HEK293 (cell line): ENCODE data around the gene STN1.

Experiments
- SP2 ChIP-seq: fragments of 450-650 bp; formaldehyde crosslinking; IDR thresholded peaks from 2 replicates; pipeline ENCODE4 v1.5.1; 2016; ENCODE audit warnings: missing biosample characterization, missing genetic modification characterization
- ZNF214 ChIP-seq: fragments of 450-650 bp; formaldehyde crosslinking; IDR thresholded peaks from 2 replicates; pipeline ENCODE4 v1.5.1; 2017; ENCODE audit warnings: missing biosample characterization, mild to moderate bottlenecking, missing genetic modification characterization, borderline replicate concordance
- ZNF394 ChIP-seq: fragments of 450-650 bp; formaldehyde crosslinking; IDR thresholded peaks from 2 replicates; pipeline ENCODE4 v1.5.1; 2016; ENCODE audit warnings: missing biosample characterization, missing genetic modification characterization, mild to moderate bottlenecking, moderate library complexity, borderline replicate concordance
- ZNF404 ChIP-seq: fragments of 450-650 bp; formaldehyde crosslinking; IDR thresholded peaks from 2 replicates; pipeline ENCODE4 v1.5.1; 2017; ENCODE audit warnings: missing biosample characterization, missing genetic modification characterization
- TF ChIP-seq, protein P1 (sequence below): fragments of 450-650 bp; formaldehyde crosslinking; IDR thresholded peaks from 2 replicates; pipeline ENCODE4 v1.5.0; 2017; ENCODE audit warnings: missing biosample characterization, missing genetic modification characterization, borderline replicate concordance
- TF ChIP-seq, protein P2 (sequence below): fragments of 450-650 bp; formaldehyde crosslinking; IDR thresholded peaks from 2 replicates; pipeline ENCODE4 v1.5.1; 2016; ENCODE audit warnings: missing biosample characterization, missing genetic modification characterization
- TF ChIP-seq, protein P3 (sequence below): fragments of 450-650 bp; formaldehyde crosslinking; IDR thresholded peaks from 2 replicates; pipeline ENCODE4 v1.5.1; 2016; ENCODE audit warnings: missing biosample characterization, missing genetic modification characterization

DNA sequence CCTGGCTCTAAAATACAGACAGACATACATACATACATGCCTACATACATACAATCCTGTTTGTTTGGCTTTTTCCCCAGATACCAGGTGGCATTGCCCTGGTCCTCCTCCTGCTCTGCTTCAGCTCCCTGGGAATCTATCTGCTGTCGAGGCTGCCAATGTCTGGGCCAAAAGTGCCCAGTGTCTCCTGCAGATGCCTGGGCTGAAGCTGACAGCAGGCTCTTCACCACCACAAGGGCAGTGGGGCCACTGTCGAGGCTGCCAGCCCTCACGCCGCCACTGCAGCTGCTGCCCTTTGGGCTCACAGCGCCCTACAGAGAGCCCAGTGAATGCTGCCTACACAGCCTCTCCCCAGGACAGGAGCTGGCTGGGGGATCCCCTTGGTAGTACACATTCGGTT lies 18.0 kb upstream of the STN1 start:
- TF ChIP-seq, protein P1, sequence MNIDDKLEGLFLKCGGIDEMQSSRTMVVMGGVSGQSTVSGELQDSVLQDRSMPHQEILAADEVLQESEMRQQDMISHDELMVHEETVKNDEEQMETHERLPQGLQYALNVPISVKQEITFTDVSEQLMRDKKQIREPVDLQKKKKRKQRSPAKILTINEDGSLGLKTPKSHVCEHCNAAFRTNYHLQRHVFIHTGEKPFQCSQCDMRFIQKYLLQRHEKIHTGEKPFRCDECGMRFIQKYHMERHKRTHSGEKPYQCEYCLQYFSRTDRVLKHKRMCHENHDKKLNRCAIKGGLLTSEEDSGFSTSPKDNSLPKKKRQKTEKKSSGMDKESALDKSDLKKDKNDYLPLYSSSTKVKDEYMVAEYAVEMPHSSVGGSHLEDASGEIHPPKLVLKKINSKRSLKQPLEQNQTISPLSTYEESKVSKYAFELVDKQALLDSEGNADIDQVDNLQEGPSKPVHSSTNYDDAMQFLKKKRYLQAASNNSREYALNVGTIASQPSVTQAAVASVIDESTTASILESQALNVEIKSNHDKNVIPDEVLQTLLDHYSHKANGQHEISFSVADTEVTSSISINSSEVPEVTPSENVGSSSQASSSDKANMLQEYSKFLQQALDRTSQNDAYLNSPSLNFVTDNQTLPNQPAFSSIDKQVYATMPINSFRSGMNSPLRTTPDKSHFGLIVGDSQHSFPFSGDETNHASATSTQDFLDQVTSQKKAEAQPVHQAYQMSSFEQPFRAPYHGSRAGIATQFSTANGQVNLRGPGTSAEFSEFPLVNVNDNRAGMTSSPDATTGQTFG (tag by site-specific recombination): no peak
- no peak for TF ChIP-seq SP2
- no peak for TF ChIP-seq ZNF404 (tag by site-specific recombination)
- TF ChIP-seq, protein P2, sequence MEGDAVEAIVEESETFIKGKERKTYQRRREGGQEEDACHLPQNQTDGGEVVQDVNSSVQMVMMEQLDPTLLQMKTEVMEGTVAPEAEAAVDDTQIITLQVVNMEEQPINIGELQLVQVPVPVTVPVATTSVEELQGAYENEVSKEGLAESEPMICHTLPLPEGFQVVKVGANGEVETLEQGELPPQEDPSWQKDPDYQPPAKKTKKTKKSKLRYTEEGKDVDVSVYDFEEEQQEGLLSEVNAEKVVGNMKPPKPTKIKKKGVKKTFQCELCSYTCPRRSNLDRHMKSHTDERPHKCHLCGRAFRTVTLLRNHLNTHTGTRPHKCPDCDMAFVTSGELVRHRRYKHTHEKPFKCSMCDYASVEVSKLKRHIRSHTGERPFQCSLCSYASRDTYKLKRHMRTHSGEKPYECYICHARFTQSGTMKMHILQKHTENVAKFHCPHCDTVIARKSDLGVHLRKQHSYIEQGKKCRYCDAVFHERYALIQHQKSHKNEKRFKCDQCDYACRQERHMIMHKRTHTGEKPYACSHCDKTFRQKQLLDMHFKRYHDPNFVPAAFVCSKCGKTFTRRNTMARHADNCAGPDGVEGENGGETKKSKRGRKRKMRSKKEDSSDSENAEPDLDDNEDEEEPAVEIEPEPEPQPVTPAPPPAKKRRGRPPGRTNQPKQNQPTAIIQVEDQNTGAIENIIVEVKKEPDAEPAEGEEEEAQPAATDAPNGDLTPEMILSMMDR (tag by site-specific recombination): no peak
- no peak for TF ChIP-seq ZNF394
- no peak for TF ChIP-seq ZNF214
- TF ChIP-seq, protein P3, sequence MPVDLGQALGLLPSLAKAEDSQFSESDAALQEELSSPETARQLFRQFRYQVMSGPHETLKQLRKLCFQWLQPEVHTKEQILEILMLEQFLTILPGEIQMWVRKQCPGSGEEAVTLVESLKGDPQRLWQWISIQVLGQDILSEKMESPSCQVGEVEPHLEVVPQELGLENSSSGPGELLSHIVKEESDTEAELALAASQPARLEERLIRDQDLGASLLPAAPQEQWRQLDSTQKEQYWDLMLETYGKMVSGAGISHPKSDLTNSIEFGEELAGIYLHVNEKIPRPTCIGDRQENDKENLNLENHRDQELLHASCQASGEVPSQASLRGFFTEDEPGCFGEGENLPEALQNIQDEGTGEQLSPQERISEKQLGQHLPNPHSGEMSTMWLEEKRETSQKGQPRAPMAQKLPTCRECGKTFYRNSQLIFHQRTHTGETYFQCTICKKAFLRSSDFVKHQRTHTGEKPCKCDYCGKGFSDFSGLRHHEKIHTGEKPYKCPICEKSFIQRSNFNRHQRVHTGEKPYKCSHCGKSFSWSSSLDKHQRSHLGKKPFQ (tag by site-specific recombination): no peak
